ENCODE measurements around the gene HDGFL3.
A peak's percentile ranks its signal among the peaks of the same experiment; 100 is the strongest.

Gene HDGFL3

DNA sequence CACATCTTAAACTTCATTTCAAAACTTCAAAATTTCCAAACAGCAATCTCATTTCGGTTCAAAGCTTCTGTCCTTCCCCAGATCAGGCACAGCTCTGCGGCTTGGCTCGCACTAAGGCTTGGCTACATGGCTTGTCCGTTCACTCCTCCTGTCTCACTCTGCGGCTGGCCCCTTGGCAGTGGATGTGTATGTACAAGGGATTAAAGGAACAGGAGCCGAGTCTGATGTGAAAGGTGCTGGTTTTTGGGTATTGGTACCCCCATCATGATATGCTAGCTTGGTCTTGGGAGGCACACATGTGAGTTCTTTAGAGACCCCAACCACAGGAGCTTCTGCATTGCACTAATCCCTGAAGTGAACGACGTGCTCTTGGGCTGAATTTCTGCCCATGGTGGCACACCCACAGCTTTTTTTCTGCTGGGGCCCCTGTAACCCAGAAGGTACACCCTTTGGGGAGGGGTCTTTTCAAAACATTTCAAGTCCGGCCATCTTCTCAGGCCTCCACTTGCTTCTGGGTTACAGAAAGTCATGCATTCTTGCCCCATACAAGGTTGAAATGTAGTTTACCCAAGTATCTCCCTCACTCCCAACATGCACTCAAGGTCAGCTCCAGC lies 87.5 kb downstream of the HDGFL3 start:
- DNase-seq, result no peak

DNA sequence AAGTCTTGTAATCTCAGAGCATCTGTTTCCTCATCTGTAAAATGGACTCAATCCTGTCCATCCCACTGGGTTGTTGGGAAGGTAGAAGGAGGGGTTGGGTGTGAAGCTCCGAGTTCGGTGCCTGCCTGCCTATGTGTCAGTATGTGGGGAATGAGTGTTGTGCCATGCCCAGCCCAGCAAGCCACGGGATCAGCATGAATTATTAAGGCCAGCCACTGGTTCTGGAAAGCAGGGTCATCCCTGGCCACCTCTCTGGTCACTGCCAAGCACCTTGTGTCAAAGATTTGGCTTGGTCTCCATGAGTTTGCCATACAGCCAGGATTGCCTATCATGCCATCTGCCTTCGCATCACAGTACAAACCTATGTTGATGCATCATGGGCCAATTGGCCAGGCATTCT lies 88.7 kb downstream of the HDGFL3 start:
- DNase-seq, result no peak

DNA sequence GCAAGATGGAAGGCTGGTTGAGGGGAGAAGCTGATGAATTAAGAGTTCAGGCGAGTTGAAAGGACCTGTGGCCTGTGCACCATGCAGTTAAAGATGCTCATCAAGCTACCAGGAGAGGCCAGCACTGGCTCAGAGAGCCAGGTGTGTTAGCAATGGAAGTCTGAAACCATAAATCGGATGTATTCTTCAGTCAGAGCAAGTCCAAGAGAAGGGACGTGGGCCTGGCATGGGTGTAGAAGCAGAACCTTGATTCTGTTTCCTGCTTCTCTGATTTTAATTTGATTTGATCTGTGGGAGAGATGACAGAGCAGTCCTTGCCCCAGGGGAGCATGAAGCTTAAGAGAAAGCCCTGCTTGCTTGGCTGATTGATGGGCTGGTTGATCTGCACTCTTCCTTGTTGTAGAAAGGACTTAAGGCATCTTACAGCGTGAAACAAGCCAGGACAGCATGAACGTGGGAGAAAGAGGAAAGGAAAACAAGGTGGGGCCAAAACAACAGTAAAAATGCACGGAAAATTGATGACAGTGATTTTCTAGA lies 89.3 kb downstream of the HDGFL3 start:
- DNase-seq, result peak; percentile 65

DNA sequence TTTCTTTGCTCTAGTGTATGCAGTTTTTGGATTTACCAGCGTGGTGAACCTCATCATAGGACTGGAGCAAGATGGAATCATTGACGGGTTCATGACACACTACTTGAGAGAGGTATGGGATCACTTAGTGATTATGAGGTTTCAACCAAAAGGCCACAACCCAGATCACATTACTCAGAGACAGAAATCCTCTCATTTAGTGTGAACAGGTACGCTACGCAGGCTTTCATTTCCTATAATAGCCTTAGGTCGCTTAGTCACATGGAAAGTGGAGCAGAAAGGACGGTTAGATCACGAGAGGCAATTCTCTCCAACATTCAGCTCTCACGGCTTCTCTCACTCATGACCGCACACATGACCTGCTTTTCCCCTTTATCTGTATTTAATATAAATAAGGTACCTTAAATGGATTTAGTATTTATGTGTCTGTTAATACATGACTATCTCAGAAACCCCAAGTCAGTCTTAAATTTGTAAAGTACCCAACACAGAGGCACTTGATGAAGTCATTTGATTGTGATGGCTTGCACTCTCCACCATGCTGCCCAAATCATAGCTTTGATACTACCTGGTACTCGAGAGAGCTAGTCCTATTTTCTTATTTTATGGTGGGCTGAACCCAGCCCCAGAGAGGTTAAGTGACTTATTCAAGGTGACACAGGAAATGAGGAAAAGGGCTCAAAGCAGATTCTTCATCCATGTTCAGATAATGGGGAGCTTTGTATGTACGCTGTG lies 91.6 kb downstream of the HDGFL3 start:
- DNase-seq, result no peak

DNA sequence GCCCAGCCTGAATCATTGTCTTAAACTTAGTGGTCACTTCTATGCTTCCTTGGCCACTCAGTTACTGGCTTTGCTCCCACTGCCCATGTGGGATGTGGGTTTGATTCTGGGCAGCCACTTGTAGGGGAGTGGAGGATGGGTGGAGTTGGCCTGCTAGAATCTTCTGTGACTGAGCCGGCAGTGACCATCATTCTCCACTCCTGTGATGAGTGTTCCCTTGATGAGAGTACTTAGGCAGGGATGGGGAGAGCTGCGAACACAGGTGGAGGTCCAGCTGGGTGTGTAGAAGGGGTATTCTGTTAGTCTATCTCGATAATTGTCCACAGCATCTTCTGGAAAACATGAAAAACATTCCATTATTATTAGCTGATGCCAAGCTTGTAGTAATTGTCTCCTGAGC lies 92.2 kb downstream of the HDGFL3 start:
- DNase-seq, result no peak

DNA sequence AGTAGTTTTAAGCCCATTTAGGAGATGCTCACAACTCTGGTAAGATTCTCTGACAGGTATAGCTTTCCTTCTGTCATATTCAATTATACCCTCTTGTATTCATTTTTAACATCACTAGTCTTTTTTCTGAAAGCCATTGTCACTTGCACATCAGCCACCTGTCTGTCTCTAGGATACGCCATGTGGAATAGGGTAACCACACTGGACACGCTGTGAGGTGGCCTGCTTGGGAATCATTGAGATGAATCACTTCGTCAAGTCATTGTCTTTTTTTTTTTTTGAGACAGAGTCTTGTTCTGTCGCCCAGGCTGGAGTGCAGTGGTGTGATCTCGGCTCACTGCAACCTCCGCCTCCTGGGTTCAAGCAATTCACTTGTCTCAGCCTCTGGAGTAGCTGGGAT lies 92.8 kb downstream of the HDGFL3 start:
- no peak for DNase-seq

DNA sequence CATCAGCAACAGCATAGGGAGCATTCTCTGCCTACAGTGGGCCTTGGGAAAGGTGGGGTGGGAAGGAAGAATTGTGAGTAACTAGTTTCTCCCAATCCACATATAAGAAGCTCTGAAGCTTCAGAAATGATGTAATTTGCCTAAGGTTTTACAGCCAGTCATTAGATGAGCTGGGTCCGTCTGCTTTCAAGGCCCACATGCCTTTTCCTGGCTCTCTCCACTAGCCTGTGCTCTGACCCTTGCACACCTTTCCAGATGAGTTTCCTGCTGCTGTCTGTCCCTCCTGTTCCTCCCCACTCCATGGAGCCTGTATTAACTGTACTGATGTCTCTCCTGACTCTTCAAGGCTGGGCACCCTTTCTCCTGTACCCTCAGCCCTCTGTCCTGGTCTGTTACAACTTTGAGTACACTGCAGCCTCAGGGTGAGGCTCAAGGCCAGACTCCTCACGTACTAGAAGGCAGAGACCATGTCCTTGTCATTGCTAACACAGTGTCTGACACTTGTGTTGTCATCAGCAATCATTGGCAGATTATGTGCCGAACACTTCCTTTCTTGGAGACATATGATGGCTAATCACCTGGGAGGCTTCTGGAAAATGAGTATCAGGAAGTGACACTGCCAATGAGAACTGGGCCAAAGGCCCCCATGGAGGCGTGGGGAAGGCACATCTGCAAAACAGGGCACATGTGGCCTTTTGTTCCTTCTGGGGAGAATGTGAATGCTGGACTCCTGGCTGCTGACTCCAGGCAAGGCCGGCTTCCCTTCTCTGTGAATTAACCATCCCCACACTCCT lies 93.5 kb downstream of the HDGFL3 start:
- no peak for DNase-seq

DNA sequence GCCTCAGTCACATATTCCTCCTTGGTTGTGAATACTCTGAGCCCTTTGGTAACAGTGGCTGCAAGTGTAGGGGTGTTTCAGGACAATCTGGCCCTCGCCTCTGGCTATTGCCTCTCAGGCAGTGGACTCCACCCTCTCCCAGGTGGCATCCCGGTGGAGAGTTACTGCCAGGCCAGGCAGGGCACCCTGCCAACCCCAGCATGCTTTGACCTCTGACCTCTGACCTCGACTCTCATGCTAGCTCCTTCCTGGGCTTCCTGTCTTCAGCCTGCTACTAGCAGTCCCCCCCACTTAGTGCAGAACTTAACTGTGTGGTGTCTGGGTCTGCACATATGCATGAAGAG lies 94.7 kb downstream of the HDGFL3 start:
- DNase-seq, result no peak

DNA sequence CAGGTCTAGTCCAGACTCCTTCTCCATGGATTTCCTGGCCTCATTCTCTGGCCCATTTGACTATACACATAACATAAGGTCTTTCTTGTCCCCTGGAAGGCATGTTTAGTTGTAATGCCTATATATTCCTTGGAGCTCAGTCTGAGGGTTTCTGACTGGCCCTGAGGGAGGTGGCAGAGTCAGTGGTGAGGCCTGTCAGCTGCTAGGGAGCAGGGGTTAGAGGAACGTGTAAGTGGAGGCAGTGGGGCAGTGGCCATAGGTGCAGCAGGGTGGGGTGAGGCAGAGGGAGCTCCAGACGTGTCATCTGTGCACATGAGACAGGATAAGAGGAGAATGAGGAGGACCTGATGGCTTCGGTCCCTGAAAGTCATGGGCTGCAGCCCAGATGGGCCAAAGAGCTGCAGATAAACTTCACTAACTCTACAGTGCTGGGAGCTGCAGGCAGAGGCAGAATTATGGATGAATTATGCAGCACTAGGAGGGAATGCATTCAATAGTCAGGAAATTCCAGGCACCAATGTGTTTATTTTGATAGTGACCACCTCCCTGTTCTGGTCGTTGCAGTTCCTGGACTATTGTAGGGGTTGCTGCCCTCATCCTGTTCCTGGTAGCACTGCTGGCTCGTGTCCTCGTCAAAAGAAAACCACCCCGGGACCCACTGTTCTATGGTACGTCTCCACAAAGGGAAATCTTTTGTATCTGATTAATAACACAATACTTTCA lies 95.2 kb downstream of the HDGFL3 start:
- DNase-seq, result no peak

DNA sequence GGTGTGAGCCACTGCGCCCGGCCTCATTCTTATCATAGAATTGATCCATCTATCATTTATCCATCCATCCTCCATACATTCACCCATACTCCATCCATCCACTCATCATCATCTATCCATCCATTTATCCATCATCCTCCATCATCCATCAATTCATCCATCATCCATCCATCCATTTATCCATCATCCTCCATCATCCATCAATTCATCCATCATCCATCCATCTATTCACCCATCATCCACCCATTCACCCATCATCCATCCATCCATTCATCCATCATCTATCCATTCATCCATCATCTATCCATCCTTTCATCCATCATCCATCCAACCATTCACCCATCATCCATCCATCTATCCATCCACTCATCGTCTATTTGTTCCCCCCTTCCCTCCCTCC lies 96.5 kb downstream of the HDGFL3 start:
- no peak for DNase-seq

DNA sequence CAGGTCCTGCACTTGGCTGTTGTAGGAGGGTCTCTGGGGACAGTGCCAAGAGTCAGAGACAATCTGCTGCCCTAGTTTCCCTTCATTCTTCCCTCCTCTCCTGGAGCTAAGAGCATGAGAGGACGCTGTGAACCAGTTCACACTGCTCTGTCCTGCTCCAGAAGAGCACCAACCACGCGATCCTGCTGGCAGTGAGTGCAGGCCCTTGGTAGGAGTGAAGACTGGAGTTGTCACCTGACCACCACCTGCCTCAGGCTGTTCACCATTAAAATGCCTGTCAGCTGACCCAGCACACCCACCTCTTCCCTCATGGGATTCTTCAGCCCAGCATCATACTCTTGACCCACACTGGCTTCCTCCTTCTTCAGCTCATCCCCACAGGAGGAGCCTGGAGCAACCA lies 97.2 kb downstream of the HDGFL3 start:
- no peak for DNase-seq

DNA sequence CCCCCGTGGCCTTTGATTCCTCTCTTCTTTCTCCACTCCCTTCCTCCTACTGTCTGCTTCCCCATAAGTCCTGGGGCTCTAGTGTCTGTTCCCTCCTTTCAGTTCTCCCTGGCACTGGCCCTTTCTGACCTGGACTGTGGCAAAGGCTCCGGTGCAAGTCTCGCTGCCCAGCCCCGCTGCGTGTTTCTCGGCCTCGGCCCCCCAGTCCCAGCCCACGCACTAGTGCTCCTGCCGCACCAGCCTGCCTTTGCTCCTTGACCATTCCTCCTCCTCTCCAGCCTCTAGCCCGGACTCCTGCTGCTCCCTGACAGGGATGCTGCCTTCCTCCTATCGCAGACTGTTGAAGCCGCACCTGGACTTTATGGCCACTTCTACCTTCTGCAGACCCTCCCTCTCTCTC lies 98.1 kb downstream of the HDGFL3 start:
- no peak for DNase-seq

DNA sequence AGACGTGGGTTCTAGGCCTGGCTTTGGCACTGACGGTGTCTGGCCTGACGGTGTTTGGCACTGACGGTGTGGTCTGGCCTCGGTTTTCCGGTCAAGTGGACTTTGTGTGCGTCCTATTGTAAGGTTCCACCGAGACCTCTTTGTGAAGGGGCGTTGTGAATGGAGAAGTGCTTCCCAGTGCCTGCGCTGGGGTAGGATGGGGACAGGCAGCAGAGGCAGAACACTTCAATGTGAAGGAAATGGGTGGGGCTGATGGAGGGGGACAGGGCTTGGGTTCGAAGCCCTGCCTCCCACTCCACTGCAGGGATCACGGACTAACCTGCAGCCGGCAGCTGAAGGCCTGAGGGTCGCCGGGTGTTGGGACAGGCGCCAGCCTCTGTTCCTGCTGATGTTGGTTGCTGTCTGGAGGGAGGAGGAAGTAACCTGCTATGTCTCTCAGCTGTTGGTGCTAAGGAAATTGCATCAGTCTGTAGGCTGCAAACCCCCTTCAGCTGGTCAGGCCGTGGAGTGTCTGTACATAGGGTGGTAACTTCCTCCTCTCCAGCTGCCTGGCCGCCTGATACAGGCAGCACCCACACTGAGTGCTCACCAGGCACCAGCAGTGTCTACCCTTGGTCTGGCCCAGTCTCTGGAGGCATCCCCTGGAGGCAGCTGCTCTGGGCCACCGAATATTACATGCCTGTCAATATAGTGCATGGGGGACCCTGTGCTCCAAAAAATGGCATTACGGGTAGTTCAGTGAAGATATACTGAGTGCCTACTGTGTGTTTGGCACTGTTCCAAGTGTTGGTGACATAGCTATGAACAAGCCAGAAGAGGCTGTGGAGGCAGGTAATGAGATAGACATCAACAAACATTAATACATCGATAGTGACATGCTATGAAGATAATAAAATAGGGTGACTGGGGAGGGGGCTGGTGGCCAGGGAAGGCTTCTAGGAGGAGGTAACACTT lies 99.1 kb downstream of the HDGFL3 start:
- no peak for DNase-seq

DNA sequence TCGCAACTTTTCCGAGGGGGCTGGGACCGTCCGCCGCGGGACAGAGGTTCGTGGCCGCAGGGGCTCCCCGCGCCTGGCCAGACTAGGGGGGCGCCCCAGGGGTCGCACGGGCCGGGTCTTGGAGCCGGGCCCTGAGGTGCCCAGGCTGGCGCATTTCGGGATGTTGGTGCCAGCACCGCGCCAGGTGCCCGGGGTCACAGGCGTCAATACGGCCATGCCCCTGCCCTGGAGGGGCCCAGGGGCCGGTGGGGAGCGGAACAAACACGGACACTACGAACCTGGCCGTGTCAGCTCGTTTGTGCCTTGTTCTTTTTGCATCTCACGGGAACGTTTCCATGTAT lies 99.8 kb downstream of the HDGFL3 start:
- DNase-seq, result no peak

DNA sequence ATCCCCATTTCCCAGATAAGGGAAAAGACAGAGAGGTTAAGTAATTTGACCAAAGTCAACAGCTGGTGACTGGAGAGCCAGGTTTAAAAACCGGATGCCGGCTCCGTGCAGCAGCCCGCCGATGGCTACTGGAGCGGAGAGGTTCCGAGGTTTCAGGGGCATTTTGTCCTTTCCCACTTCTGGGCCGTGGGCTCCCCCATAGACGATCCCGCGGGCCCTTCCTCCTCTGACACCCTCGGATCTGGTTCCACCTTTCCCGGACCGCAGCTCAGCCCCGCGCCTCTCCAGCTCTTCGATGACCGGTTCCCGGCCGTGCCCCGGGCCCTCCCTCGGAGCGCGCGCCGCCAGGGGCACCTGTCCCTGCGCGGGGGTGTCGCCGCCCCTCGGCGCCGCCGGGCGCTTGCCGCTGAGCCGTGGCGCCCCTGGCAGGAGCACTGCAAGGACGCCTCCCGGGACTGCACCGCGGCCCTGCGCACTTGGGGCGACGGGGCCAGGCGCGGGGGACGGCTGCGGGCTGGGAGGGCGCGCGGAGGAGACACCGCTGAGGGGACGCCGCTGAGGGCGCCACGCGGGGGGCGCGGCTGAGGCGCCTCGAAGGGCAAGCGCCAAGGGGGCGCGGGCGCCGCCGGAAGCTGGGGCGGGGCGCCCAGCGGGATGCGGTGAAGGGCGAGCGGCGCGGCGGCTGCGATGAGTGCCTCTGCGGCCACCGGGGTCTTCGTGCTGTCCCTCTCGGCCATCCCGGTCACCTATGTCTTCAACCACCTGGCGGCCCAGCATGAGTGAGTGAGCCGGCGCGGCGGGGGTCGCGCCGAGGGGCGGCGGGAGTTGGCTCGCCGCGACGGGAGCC lies 100.4 kb downstream of the HDGFL3 start, which contains the start of gene TM6SF1:
Gene TM6SF1, plus strand, starts transcription at position 652 of the 847 bp plus-strand sequence. Its CDS starts 36 bp downstream, at position 688.
- DNase-seq, result peak; percentile 50

DNA sequence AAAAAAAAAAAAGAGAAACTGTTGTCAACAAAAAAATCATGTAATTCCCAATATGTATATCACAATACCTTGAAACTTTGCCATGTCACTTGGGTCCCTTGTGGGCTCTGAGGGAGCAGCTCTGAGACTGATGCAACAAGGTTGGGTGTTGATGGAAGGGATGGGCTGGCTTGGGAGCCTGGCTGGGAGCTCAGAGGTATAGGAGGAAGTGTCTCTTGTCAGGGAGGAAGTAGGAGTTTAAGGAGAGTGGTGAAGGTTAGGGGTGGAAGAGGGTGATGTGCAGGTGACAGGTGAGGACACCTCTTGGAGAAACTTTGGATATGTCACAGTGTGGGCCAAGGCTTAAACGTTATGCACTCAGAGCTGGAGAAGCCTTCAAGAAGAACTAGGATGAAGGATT lies 102.2 kb downstream of the HDGFL3 start:
- no peak for DNase-seq

DNA sequence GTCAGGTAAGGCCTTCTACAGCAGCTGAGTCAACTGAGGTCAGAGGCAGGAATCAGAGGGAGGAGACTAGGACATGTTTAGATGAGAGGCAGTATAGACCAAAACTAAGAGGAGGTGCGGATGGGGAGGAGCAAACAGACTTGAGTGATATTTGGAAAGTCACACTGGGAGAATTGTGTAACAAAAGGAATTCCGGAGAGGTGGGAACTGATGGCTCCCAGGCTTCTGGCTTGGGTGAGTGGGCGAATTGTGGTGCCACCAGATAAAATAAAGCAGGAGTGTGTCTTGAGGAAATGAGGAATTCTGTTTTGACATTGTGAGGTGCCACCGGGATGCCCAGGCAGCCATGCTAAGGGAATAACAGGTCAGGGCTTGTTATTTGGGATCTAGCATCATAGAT lies 103.5 kb downstream of the HDGFL3 start:
- no peak for DNase-seq

DNA sequence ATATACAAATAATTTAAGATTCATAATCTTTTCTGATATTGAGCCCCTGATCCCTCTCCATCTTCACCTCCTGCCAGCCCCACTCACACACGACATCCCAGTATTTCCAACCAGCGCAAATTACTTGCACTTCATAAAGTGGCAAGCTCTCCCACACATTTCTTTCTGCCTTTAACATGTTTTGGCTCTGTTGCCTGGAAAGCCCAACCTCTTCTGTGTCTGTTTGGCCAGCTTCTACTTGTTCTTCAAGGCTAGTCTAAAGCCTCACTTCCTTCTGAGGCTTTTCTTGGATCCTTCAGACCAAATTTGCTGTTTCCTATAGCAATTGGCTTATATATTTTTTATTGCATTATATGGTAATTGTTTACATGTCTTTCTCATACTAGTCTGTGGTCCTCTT lies 105.3 kb downstream of the HDGFL3 start:
- no peak for DNase-seq

DNA sequence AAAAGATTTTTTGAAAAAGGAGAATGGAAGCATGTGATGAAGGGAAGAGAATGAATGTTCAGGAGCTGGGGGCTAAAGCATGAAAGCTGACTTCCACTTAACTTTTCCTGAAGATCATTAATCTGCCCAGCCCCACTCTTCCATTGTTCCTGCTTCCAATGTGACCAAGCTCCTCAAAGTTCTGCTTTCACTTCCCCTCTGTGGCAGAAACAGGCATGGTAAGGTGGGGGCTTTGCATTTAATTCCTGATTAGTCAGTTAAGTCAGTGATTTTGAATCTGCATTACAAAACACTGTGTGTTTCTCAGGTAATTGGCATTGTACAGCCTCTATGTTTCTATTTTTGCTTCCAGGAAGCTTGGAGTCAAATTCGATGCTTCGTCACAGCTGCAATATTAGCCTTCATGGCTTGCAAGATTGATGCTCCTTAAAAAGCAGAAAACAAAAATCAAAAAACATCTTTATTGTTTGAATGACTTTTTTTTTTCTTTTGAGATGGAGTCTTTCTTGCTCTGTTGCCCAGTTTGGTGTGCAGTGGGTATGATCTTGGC lies 107.5 kb downstream of the HDGFL3 start:
- no peak for DNase-seq

DNA sequence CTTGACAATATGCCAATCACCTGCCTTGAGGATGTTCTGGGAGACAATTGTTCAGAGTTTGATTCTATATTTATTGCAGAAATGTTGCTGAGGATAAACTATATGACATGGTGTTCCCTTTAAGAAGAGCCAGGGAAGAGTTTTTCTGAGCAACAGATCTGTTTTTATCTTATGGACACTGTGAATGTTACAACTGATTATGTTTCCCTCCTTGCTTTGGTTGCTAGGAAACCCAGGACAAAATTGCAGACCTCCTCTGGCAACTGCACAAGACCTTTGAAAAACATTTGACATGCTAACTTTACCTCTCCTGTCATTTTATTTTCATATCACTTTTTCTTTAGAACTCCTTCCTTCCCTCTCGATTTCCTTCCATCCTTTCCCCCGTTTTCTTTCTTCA lies 108.3 kb downstream of the HDGFL3 start:
- no peak for DNase-seq

DNA sequence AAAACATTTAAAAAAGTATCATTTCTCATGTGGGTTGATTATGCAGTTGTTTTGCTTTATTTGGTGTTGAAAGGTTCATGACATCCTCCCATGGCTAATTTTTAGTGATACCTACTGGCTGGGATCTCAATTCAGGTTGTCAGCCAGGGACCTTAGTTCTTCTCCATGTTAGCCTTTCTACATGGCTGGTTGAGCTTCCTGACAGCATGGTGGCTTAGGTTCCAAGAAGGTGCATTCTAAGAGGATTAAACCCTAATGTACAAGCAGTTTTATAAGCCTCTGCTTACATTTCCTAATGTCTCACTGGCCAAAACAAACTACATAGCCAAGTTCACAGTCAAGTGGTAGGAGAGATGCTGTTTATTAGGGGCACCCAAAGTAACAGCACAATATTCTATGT lies 109.5 kb downstream of the HDGFL3 start:
- no peak for DNase-seq

All from retina (tissue), 1 donor.